Cardiac fibroblast (primary cell): ENCODE results near the gene NUBP2.

Source experiments
- DNase-seq, 2 donors: peaks; one replicate each; pipeline versions ENCODE4 v3.0.0 to v3.0.0-alpha.2; 2010; ENCODE audit warnings: low read depth in 2 of 2
- H3K4me3 ChIP-seq, 2 donors: replicated peaks in 1 of 2; 1 replicate in 1 of 2; 2 replicates in 1 of 2; pipeline ENCODE4 v1.5.1; 2011; ENCODE audit warnings: low read depth in 2 of 2, low read length in 2 of 2, mild to moderate bottlenecking in 2 of 2, moderate library complexity in 1 of 2
- CTCF ChIP-seq: IDR thresholded peaks from one replicate; pipeline ENCODE4 v1.5.1; 2011; ENCODE audit warnings: low read depth, mild to moderate bottlenecking, low read length, inconsistent platforms

The NUBP2 gene

DNA sequence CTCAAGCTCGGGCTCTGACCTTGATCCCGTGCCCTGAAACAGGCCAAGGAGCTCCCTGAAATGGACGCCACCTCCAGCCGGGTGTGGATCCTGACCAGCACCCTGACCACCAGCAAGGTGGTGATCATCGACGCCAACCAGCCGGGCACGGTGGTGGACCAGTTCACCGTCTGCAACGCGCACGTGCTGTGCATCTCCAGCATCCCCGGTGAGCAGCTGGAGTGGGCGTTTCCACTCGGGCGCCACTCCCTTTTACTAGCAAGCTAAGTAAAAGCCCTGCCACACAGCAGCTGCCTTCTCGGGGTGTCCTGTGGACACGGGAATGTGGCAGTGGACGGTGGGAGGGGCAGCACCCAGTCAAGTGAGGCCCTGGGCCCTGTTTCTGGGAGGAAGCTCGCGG is 17.8 kb upstream of the NUBP2 start:
- TF ChIP-seq CTCF: no peak
- H3K4me3 ChIP-seq: no peak overlapping the region
- no peak for DNase-seq

- no peak for DNase-seq
- TF ChIP-seq CTCF: no peak
- H3K4me3 ChIP-seq: no peak overlapping the region
These were observed 16.9 kb upstream of the NUBP2 start for GRCh38 chr16:1765826-1766225.

DNA sequence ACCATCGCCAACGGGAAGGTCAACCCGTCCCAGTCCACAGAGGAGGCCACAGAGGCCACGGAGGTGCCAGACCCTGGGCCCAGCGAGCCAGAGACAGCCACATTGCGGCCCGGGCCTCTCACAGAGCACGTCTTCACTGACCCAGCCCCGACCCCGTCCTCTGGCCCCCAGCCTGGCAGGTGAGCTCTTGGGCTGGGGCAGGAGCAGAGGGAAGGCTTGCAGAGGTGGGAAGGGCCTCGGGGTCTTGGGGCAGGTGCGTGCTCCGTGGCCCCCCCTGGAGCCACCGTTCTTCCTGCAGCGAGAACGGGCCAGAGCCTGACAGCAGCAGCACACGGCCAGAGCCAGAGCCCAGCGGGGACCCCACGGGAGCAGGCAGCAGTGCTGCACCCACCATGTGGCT is 16.5 kb upstream of the NUBP2 start:
- TF ChIP-seq CTCF: no peak
- H3K4me3 ChIP-seq: no peak overlapping the region
- no peak for DNase-seq

- TF ChIP-seq CTCF: no peak
- H3K4me3 ChIP-seq: no peak overlapping the region
- DNase-seq: no peak
These were observed 16.1 kb upstream of the NUBP2 start for GRCh38 chr16:1766701-1767100.

DNA sequence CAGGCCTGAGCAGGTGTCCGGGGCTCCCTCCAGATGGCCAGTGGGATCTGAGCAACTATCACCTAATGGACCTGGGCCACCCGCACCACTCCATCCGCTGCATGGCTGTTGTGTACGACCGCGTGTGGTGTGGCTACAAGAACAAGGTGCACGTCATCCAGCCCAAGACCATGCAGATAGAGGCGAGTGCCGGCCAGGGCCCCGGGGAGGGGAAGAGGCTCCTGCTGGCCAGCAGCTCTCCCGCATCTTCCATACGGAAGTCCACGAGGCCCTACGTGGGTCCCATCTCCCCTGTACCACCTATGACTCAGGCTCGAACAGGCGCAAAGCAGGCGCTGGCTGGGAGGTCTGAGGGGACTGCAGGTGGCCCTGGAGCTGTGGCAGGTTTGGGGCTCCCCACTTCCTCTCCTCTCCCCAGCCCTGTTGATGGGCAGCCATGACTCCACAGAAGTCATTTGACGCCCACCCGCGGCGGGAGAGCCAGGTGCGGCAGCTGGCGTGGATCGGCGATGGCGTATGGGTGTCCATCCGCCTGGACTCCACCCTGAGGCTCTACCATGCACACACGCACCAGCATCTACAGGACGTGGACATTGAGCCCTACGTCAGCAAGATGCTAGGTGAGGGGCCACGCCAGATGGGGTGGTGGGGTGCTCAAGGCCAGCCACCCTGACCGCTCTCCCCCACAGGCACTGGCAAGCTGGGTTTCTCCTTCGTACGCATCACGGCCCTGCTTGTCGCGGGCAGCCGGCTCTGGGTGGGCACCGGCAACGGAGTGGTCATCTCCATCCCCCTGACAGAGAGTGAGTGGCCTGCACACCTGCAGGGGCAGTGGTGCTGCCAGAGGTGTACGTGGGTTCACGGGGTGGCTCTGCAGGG is 15.4 kb upstream of the NUBP2 start:
- H3K4me3 ChIP-seq: no peak overlapping the region
- DNase-seq: no peak
- no peak for TF ChIP-seq CTCF

GRCh38 chr16:1768061-1768766 is 14.5 kb upstream of the NUBP2 start:
- DNase-seq: no peak
- TF ChIP-seq CTCF: no peak
- H3K4me3 ChIP-seq: no peak overlapping the region
